ENCODE results near the gene CDC42SE2. TPM values are rescaled to one million over a fixed set of nuclear protein-coding genes. Genes with fewer than 3 reads are reported as not detected.

The CDC42SE2 gene
- total and polyA plus RNA-seq, 8 donors, result 28.1 to 37.5 (median 33.4) TPM

DNA sequence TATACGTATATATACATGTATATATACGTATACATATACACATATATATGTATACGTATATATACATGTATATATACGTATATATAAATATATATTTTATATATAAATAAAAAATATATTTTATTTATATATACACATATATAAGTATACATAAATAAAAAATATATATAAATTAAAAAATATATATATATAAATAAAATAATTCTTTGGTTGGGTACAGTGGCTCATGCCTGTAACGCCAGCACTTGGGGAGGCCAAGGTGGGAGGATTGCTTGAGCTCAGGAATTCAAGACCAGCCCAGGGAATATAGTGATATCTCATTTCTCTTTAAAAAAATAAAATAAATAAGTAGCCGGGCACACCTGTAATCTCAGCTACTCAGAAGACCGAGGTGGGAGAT is 155.0 kb downstream of the CDC42SE2 start:
- TF ChIP-seq, protein P1, sequence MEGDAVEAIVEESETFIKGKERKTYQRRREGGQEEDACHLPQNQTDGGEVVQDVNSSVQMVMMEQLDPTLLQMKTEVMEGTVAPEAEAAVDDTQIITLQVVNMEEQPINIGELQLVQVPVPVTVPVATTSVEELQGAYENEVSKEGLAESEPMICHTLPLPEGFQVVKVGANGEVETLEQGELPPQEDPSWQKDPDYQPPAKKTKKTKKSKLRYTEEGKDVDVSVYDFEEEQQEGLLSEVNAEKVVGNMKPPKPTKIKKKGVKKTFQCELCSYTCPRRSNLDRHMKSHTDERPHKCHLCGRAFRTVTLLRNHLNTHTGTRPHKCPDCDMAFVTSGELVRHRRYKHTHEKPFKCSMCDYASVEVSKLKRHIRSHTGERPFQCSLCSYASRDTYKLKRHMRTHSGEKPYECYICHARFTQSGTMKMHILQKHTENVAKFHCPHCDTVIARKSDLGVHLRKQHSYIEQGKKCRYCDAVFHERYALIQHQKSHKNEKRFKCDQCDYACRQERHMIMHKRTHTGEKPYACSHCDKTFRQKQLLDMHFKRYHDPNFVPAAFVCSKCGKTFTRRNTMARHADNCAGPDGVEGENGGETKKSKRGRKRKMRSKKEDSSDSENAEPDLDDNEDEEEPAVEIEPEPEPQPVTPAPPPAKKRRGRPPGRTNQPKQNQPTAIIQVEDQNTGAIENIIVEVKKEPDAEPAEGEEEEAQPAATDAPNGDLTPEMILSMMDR (IDR thresholded peaks at IDR 0.05), result no peak
- peaks cover 0 to 5% of the 10 kb centered on the region in 2 donors for H3K4me1 ChIP-seq
- H3K36me3 ChIP-seq, result peaks cover 0 to 29% of the 10 kb centered on the region in 2 donors
- H3K9me3 ChIP-seq, result no peaks in the 10 kb centered on the region
- DNase-seq (no peak), ATAC-seq (no peak)
- H3K27ac ChIP-seq, result no peak overlapping the region
- H3K4me3 ChIP-seq, result no peak overlapping the region
- intact Hi-C loops (cut with DNase I), result no loop called here
- no peaks in the 10 kb centered on the region for H3K27me3 ChIP-seq

GRCh38 chr5:131419877-131420276 is 156.0 kb downstream of the CDC42SE2 start:
- Histone ChIP-seq H3K27me3 (no peaks in the 10 kb centered on the region), H3K27ac (no peak overlapping the region), H3K36me3 (peaks cover 0 to 25% of the 10 kb centered on the region in 2 donors), H3K9me3 (no peaks in the 10 kb centered on the region), H3K4me1 (peaks cover 2 to 5% of the 10 kb centered on the region in 2 donors), H3K4me3 (no peak overlapping the region)
- ATAC-seq (no peak), DNase-seq (no peak)
- intact Hi-C loops (cut with DNase I), result loop anchor here in 1 of 2 donors (10.0 kb wide), 1 partner anchor 575 kb away; no protein-coding TSS in a partner anchor
- TF ChIP-seq, protein P1 (IDR thresholded peaks at IDR 0.05), result no peak

DNA sequence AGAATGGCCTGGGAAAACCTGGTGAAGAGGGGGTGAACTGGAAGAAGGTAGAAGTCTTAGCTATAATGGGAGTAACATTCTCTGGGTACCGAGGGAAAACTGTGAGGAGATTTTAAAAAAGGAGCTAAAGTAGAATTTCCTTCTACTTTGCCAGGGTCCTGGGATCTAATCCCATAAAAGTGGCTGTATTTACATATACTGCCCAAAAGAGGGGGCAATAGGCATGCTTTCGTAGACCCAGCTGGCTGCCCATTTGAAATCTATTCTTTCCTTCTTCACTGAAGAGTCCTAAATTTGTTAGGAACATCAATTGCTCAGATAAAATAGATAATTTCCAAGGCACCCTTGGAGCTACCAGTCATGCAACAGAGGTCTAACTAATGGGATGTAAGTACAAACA is 159.2 kb downstream of the CDC42SE2 start:
- Histone ChIP-seq H3K4me3 (no peak overlapping the region), H3K27me3 (no peaks in the 10 kb centered on the region), H3K4me1 (peaks cover 0 to 4% of the 10 kb centered on the region in 2 donors), H3K9me3 (no peaks in the 10 kb centered on the region), H3K27ac (no peak overlapping the region), H3K36me3 (peaks cover 0 to 43% of the 10 kb centered on the region in 2 donors)
- DNase-seq (peak in 1 of 4 donors; percentile 5), ATAC-seq (peak; percentile 68)
- TF ChIP-seq, protein P1 (IDR thresholded peaks at IDR 0.05), result peak in 1 of 2 donors; percentile 31
- intact Hi-C loops (cut with DNase I), result loop anchor here in 1 of 2 donors (10.0 kb wide), 1 partner anchor 572 kb away; no protein-coding TSS in a partner anchor

GRCh38 chr5:131426011-131426410 is 162.2 kb downstream of the CDC42SE2 start:
- Histone ChIP-seq H3K36me3 (peaks cover 0 to 62% of the 10 kb centered on the region in 2 donors), H3K27me3 (no peaks in the 10 kb centered on the region), H3K27ac (no peak overlapping the region), H3K9me3 (no peaks in the 10 kb centered on the region), H3K4me3 (no peak overlapping the region), H3K4me1 (peaks cover 0 to 4% of the 10 kb centered on the region in 2 donors)
- TF ChIP-seq, protein P1 (IDR thresholded peaks at IDR 0.05), result no peak
- DNase-seq (no peak), ATAC-seq (no peak)
- intact Hi-C loops (cut with DNase I), result loop anchor here in 1 of 2 donors (10.0 kb wide), 1 partner anchor 569 kb away; no protein-coding TSS in a partner anchor

DNA sequence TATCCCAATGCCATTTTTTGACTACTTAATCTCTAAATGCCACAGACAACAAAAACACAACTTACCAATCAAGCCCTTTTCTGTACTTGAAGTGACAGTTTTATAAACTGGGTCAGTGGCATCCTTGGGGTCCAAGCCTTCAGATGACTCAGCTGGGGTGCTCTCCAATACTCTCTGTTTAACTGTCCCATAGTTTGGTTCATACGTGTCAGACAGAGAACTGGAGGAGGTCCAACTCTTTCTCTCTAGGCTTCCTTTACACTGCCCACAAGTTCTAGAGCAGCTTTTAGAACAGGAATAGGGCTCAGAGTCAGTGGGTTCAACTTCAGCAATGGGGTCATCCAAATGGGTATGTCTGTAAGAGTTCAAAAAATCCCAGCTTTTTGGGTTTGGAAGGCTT is 166.9 kb downstream of the CDC42SE2 start:
- no peak overlapping the region for H3K4me3 ChIP-seq
- no peak overlapping the region for H3K27ac ChIP-seq
- no peaks in the 10 kb centered on the region for H3K27me3 ChIP-seq
- intact Hi-C loops (cut with DNase I), result no loop called here
- no peak for DNase-seq
- no peak for ATAC-seq
- TF ChIP-seq, protein P1 (IDR thresholded peaks at IDR 0.05), result no peak
- no peaks in the 10 kb centered on the region for H3K9me3 ChIP-seq
- peaks cover 0 to 80% of the 10 kb centered on the region in 2 donors for H3K36me3 ChIP-seq
- no peaks in the 10 kb centered on the region for H3K4me1 ChIP-seq

Data from left lung (tissue), 10 donors.